CD14-positive monocyte (primary cell): ENCODE measurements around the gene DYNC1LI1. TPM values are rescaled to one million over a fixed set of nuclear protein-coding genes. Genes with fewer than 3 reads are reported as not detected.

Experiments used
- DNase-seq, 3 donors: peaks; one replicate each; pipeline ENCODE4 v3.0.0-alpha.2; 2011 to 2022
- H2AFZ ChIP-seq: 2 replicates; pipeline ENCODE4 v1.6.0; 2012; ENCODE audit warnings: mild to moderate bottlenecking, low read depth, low read length, inconsistent platforms; ENCODE audit not compliant: insufficient read depth, poor library complexity, severe bottlenecking
- H3K27ac ChIP-seq, 2 donors: 1 replicate in 1 of 2; 2 replicates in 1 of 2; pipeline ENCODE4 v1.5.1; 2012 to 2013; ENCODE audit warnings: low read length in 2 of 2, control low read depth in 1 of 2, inconsistent platforms in 1 of 2, low read depth in 1 of 2, mild to moderate bottlenecking in 1 of 2
- H3K27me3 ChIP-seq, 2 donors: one replicate each; pipeline versions ENCODE4 v1.6.0 to v1.6.1; 2011 to 2013; ENCODE audit warnings: low read length in 2 of 2; ENCODE audit not compliant: control insufficient read depth in 2 of 2, insufficient read depth in 2 of 2
- H3K36me3 ChIP-seq, 2 donors: replicated peaks in 1 of 2; 1 replicate in 1 of 2; 2 replicates in 1 of 2; pipeline versions ENCODE4 v1.5.1 to v1.6.1; 2012 to 2013; ENCODE audit warnings: low read length in 2 of 2, control low read depth in 1 of 2, inconsistent platforms in 1 of 2, mild to moderate bottlenecking in 1 of 2; ENCODE audit not compliant: insufficient read depth in 2 of 2, control insufficient read depth in 1 of 2
- H3K4me1 ChIP-seq, 2 donors: 1 replicate in 1 of 2; 2 replicates in 1 of 2; pipeline versions ENCODE4 v1.5.1 to v1.6.1; 2012 to 2013; ENCODE audit warnings: low read length in 2 of 2, control low read depth in 1 of 2, inconsistent platforms in 1 of 2, mild to moderate bottlenecking in 1 of 2, moderate library complexity in 1 of 2; ENCODE audit not compliant: insufficient read depth in 2 of 2, control insufficient read depth in 1 of 2
- H3K4me2 ChIP-seq: replicated peaks from 2 replicates; pipeline ENCODE3; 2012; ENCODE audit warnings: low read length, moderate library complexity, mild to moderate bottlenecking; ENCODE audit not compliant: poor library complexity, severe bottlenecking; ENCODE audit errors: extremely low read depth
- H3K4me3 ChIP-seq, 3 experiments: fragments of 200-600 bp in 1 of 3; sonication (generic) in 1 of 3; replicated peaks in 1 of 3; 1 replicate in 2 of 3; 2 replicates in 1 of 3; pipeline ENCODE4 v1.5.1; 2011 to 2013; ENCODE audit warnings: low read length in 3 of 3, mild to moderate bottlenecking in 3 of 3, control low read depth in 2 of 3, low read depth in 2 of 3, inconsistent platforms in 1 of 3, moderate library complexity in 1 of 3
- H3K79me2 ChIP-seq: 2 replicates; pipeline ENCODE4 v1.6.0; 2012; ENCODE audit warnings: mild to moderate bottlenecking, control low read depth, inconsistent platforms, low read length, moderate library complexity; ENCODE audit not compliant: insufficient read depth
- H3K9ac ChIP-seq: 2 replicates; pipeline ENCODE4 v1.6.0; 2017; ENCODE audit warnings: low read length, mild to moderate bottlenecking; ENCODE audit not compliant: insufficient read depth, poor library complexity, severe bottlenecking
- H3K9me3 ChIP-seq, 2 donors: replicated peaks in 1 of 2; 1 replicate in 1 of 2; 2 replicates in 1 of 2; pipeline versions ENCODE4 v1.5.1 to v1.6.1; 2012 to 2013; ENCODE audit warnings: low read length in 2 of 2, control low read depth in 1 of 2; ENCODE audit not compliant: control insufficient read depth in 1 of 2, insufficient read depth in 1 of 2
- H4K20me1 ChIP-seq: 2 replicates; pipeline ENCODE4 v1.6.0; 2012; ENCODE audit warnings: mild to moderate bottlenecking, low read length, control low read depth, moderate library complexity; ENCODE audit not compliant: insufficient read depth
- H3K27ac Mint-ChIP-seq, 7 donors: one replicate each; pipeline ENCODE4 v1.8.0; 2020; ENCODE audit warnings: mild to moderate bottlenecking in 7 of 7, mixed read lengths in 7 of 7, moderate library complexity in 6 of 7, inconsistent platforms in 2 of 7
- H3K27me3 Mint-ChIP-seq, 3 donors: one replicate each; pipeline ENCODE4 v1.8.0; 2021 to 2022; ENCODE audit warnings: low read depth in 3 of 3, mild to moderate bottlenecking in 3 of 3, mixed read lengths in 3 of 3, moderate library complexity in 3 of 3, inconsistent platforms in 1 of 3
- H3K36me3 Mint-ChIP-seq, 2 donors: one replicate each; pipeline ENCODE4 v1.8.0; 2020; ENCODE audit warnings: mixed read lengths in 2 of 2, inconsistent platforms in 1 of 2, mild to moderate bottlenecking in 1 of 2
- H3K4me1 Mint-ChIP-seq: one replicate; pipeline ENCODE4 v1.8.0; 2020; ENCODE audit warnings: mild to moderate bottlenecking, mixed read lengths
- H3K4me3 Mint-ChIP-seq, 2 donors: one replicate each; pipeline ENCODE4 v1.8.0; 2020; ENCODE audit warnings: mild to moderate bottlenecking in 2 of 2, mixed read lengths in 2 of 2, moderate library complexity in 1 of 2
- H3K9me3 Mint-ChIP-seq, 7 donors: one replicate each; pipeline ENCODE4 v1.8.0; 2020 to 2022; ENCODE audit warnings: mixed read lengths in 7 of 7, mild to moderate bottlenecking in 6 of 7, moderate library complexity in 6 of 7, inconsistent platforms in 2 of 7
- CTCF ChIP-seq: fragments of 200-600 bp; IDR thresholded peaks from one replicate; pipeline ENCODE4 v1.8.0; 2022; ENCODE audit warnings: antibody characterized with exemption, mild to moderate bottlenecking
- WGBS: methylation state at CpG from one replicate; pipeline ENCODE4 v1.1.5; 2013; ENCODE audit warnings: missing lambda C conversion rate; ENCODE audit not compliant: insufficient coverage; 5-methylcytosine and 5-hydroxymethylcytosine counted together
- intact Hi-C, 2 donors: fragments of 100-400 bp; cut with micrococcal nuclease; formaldehyde crosslinking; loops; one replicate each; pipeline versions ENCODE4 v1.15.0 to v1.15.1; 2023
- polyA plus RNA-seq, 3 donors: library from polyadenylated mRNA; depleted of rRNA in 1 of 3; unstranded in 2 of 3; stranded (reverse) in 1 of 3; fragments of 300-500 nt in 2 of 3; fragments of >200 nt in 1 of 3; fragmentation: Illumina TruSeq in 2 of 3; gene quantifications; 1 replicate in 2 of 3; 2 replicates in 1 of 3; pipeline ENCODE4 v1.2.3, GENCODE V29; 2012 to 2021

The DYNC1LI1 gene
- polyA plus RNA-seq, 3 donors = 23.5 to 50.1 (median 46.8) TPM

- Histone ChIP-seq H3K4me2 (no peak overlapping the region), H3K9ac (no peak overlapping the region), H3K27me3 (no peaks in the 10 kb centered on the region), H3K4me3 (no peak overlapping the region), H2AFZ (no peak overlapping the region), H3K9me3 (no peaks in the 10 kb centered on the region), H4K20me1 (no peaks in the 10 kb centered on the region), H3K36me3 (no peaks in the 10 kb centered on the region), H3K4me1 (no peaks in the 10 kb centered on the region), H3K79me2 (no peaks in the 10 kb centered on the region), H3K27ac (no peak overlapping the region)
- H3K9me3 Mint-ChIP-seq = peaks cover 0 to 2% (median 0%) of the 10 kb centered on the region in 7 donors
- intact Hi-C loops = no loop called here
- H3K36me3 Mint-ChIP-seq = no peaks in the 10 kb centered on the region
- H3K27me3 Mint-ChIP-seq = peaks cover 0 to 8% (median 3%) of the 10 kb centered on the region in 3 donors
- peaks cover 4% of the 10 kb centered on the region for H3K4me1 Mint-ChIP-seq
- TF ChIP-seq CTCF = no peak
- WGBS = no CpG with 5 or more reads among the region's 4 CpGs
- no peak overlapping the region for H3K4me3 Mint-ChIP-seq
- no peak for DNase-seq
- peak overlapping the region in 1 of 7 donors; percentile 10 for H3K27ac Mint-ChIP-seq
Measured at GRCh38 chr3:32593903-32594525, 23.4 kb upstream of the DYNC1LI1 start.

- Histone ChIP-seq H2AFZ (no peak overlapping the region), H3K4me3 (no peak overlapping the region), H3K36me3 (no peaks in the 10 kb centered on the region), H3K27ac (no peak overlapping the region), H3K79me2 (no peaks in the 10 kb centered on the region), H3K9ac (no peak overlapping the region), H4K20me1 (no peaks in the 10 kb centered on the region), H3K9me3 (no peaks in the 10 kb centered on the region), H3K27me3 (no peaks in the 10 kb centered on the region), H3K4me2 (no peak overlapping the region), H3K4me1 (no peaks in the 10 kb centered on the region)
- no peak for TF ChIP-seq CTCF
- H3K36me3 Mint-ChIP-seq = no peaks in the 10 kb centered on the region
- intact Hi-C loops = no loop called here
- H3K27ac Mint-ChIP-seq = no peak overlapping the region
- H3K27me3 Mint-ChIP-seq = peaks cover 1 to 8% (median 3%) of the 10 kb centered on the region in 3 donors
- H3K4me1 Mint-ChIP-seq = peaks cover 1% of the 10 kb centered on the region
- 72% methylated on average over 23 of the region's 28 CpGs for WGBS
- DNase-seq = no peak
- peaks cover 0 to 2% (median 0%) of the 10 kb centered on the region in 7 donors for H3K9me3 Mint-ChIP-seq
- H3K4me3 Mint-ChIP-seq = no peak overlapping the region
Measured at GRCh38 chr3:32592696-32593353, 22.2 kb upstream of the DYNC1LI1 start.
